Endothelial cell of umbilical vein (primary cell): ENCODE results near the gene KCNQ2.

Source experiments
- CTCF ChIP-seq, 2 donors: IDR thresholded peaks; 1 replicate in 1 of 2; 2 replicates in 1 of 2; pipeline ENCODE4 v1.5.1; 2011; ENCODE audit warnings: low read length in 2 of 2, mild to moderate bottlenecking in 2 of 2, moderate library complexity in 2 of 2, control low read depth in 1 of 2, inconsistent platforms in 1 of 2, low read depth in 1 of 2; ENCODE audit not compliant: insufficient read depth in 1 of 2; ENCODE audit errors: extremely low read depth in 1 of 2
- EZH2 ChIP-seq: IDR thresholded peaks from 2 replicates; pipeline ENCODE4 v1.6.1; 2012; ENCODE audit warnings: borderline replicate concordance, low read depth, mild to moderate bottlenecking, moderate library complexity, low read length, inconsistent platforms; ENCODE audit not compliant: severe bottlenecking
- FOS ChIP-seq: IDR thresholded peaks from 2 replicates; pipeline ENCODE4 v1.6.1; 2011; ENCODE audit warnings: mild to moderate bottlenecking, low read length, moderate library complexity, borderline replicate concordance; ENCODE audit not compliant: insufficient read depth
- GATA2 ChIP-seq: IDR thresholded peaks from 2 replicates; pipeline ENCODE4 v1.7.0; 2011; ENCODE audit warnings: low read depth, mild to moderate bottlenecking, moderate library complexity, mixed read lengths, low read length; ENCODE audit not compliant: insufficient read length, insufficient read depth
- JUN ChIP-seq: IDR thresholded peaks from 2 replicates; pipeline ENCODE4 v1.6.1; 2011; ENCODE audit warnings: borderline replicate concordance, low read depth; ENCODE audit not compliant: insufficient read length, insufficient read depth
- MAX ChIP-seq: IDR thresholded peaks from 2 replicates; pipeline ENCODE4 v1.6.1; 2011; ENCODE audit not compliant: insufficient read depth, insufficient read length
- MYC ChIP-seq: IDR thresholded peaks from one replicate; pipeline ENCODE4 v1.6.1; 2011; ENCODE audit warnings: mild to moderate bottlenecking, low read depth, low read length
- POLR2A ChIP-seq: IDR thresholded peaks from 2 replicates; pipeline ENCODE4 v1.6.1; 2012; ENCODE audit warnings: low read depth, mild to moderate bottlenecking, control low read depth, low read length
- POLR2AphosphoS5 ChIP-seq: IDR thresholded peaks from 2 replicates; pipeline ENCODE4 v1.6.1; 2012; ENCODE audit warnings: low read depth, mild to moderate bottlenecking, control low read depth, low read length, moderate library complexity; ENCODE audit not compliant: insufficient read depth

GRCh38 chr20:63494420-63495166 is 22.1 kb upstream of the KCNQ2 start:
- TF ChIP-seq EZH2 (no peak), CTCF (IDR thresholded peaks at IDR 0.05; ENCODE audit: extremely low read depth in 1 of 2, insufficient read depth in 1 of 2, low read depth in 1 of 2, low read length in 2 of 2) (no peak), POLR2A (no peak), POLR2AphosphoS5 (no peak), MAX (no peak), JUN (no peak), MYC (no peak), GATA2 (no peak), FOS (no peak)
